Hepatocyte (in vitro differentiated cells): ENCODE data around the gene ADAM11. TPM values are rescaled to one million over a fixed set of nuclear protein-coding genes. Genes with fewer than 3 reads are reported as not detected.
A peak's percentile ranks its signal among the peaks of the same experiment; 100 is the strongest.

Experiments used
- DNase-seq: peaks from one replicate; pipeline ENCODE4 v3.0.0-alpha.2; 2016; ENCODE audit warnings: low spot score
- H2AFZ ChIP-seq: fragments of 200-600 bp; sonication (generic); 2 replicates; pipeline ENCODE4 v1.6.0; 2016; ENCODE audit warnings: antibody characterized with exemption, mild to moderate bottlenecking
- H3K27ac ChIP-seq: fragments of 200-600 bp; sonication (generic); 2 replicates; pipeline ENCODE4 v1.5.1; 2016; ENCODE audit warnings: mild to moderate bottlenecking
- H3K27me3 ChIP-seq: fragments of 200-600 bp; sonication (generic); 2 replicates; pipeline ENCODE4 v1.6.1; 2016
- H3K36me3 ChIP-seq: fragments of 200-600 bp; sonication (generic); replicated peaks from 2 replicates; pipeline ENCODE4 v1.5.1; 2016; ENCODE audit warnings: low read depth; ENCODE audit not compliant: insufficient read depth
- H3K4me1 ChIP-seq: fragments of 200-600 bp; sonication (generic); 2 replicates; pipeline ENCODE4 v1.5.1; 2016; ENCODE audit warnings: mild to moderate bottlenecking, moderate library complexity; ENCODE audit not compliant: insufficient read depth
- H3K4me2 ChIP-seq: fragments of 200-600 bp; sonication (generic); 2 replicates; pipeline ENCODE4 v1.6.0; 2016
- H3K4me3 ChIP-seq: fragments of 200-600 bp; sonication (generic); 2 replicates; pipeline ENCODE4 v1.5.1; 2016; ENCODE audit warnings: mild to moderate bottlenecking
- H3K79me2 ChIP-seq: fragments of 200-600 bp; sonication (generic); 2 replicates; pipeline ENCODE4 v1.6.0; 2017; ENCODE audit warnings: mild to moderate bottlenecking
- H3K9me2 ChIP-seq: fragments of 200-600 bp; sonication (generic); replicated peaks from 2 replicates; pipeline ENCODE4 v1.6.0; 2017; ENCODE audit warnings: mild to moderate bottlenecking; ENCODE audit not compliant: insufficient read depth
- H3K9me3 ChIP-seq: fragments of 200-600 bp; sonication (generic); 2 replicates; pipeline ENCODE4 v1.5.1; 2016; ENCODE audit warnings: low read depth, mild to moderate bottlenecking
- H4K20me1 ChIP-seq: fragments of 200-600 bp; sonication (generic); 2 replicates; pipeline ENCODE4 v1.6.0; 2016; ENCODE audit warnings: mild to moderate bottlenecking; ENCODE audit not compliant: insufficient read depth, poor library complexity, severe bottlenecking
- EZH2 ChIP-seq: fragments of 200-600 bp; sonication (generic); IDR thresholded peaks from 2 replicates; pipeline ENCODE4 v1.6.1; 2016; ENCODE audit warnings: antibody characterized with exemption, mild to moderate bottlenecking, borderline replicate concordance
- EZH2phosphoT487 ChIP-seq: fragments of 200-600 bp; sonication (generic); IDR thresholded peaks from one replicate; pipeline ENCODE4 v1.6.1; 2018; ENCODE audit warnings: antibody characterized with exemption, mild to moderate bottlenecking, low read depth, moderate library complexity; ENCODE audit not compliant: unreplicated experiment, severe bottlenecking
- WGBS: methylation state at CpG from one replicate; pipeline ENCODE4 v1.1.6; 2016; ENCODE audit warnings: low lambda C conversion rate; ENCODE audit errors: missing lambda C conversion rate; 5-methylcytosine and 5-hydroxymethylcytosine counted together
- polyA plus RNA-seq: library from polyadenylated mRNA; unstranded; fragments of >200 nt; fragmentation: Nextera tagmentation; extraction: Ambion mirVana; gene quantifications from 2 replicates; pipeline ENCODE4 v1.2.1, GENCODE V29; 2016
- total RNA-seq: library from RNA; depleted of rRNA; stranded (reverse); fragments of >200 nt; gene quantifications from 2 replicates; pipeline ENCODE4 v1.2.3, GENCODE V29; 2014
- TF ChIP-seq, protein P1 (sequence below): fragments of 200-600 bp; sonication (generic); IDR thresholded peaks from 2 replicates; pipeline ENCODE4 v1.5.1; 2016; ENCODE audit warnings: antibody characterized with exemption, mild to moderate bottlenecking; ENCODE audit not compliant: poor library complexity

Gene ADAM11
- total and polyA plus RNA-seq, 2 experiments from 2014 or later: 0.50 to 0.90 TPM

DNA sequence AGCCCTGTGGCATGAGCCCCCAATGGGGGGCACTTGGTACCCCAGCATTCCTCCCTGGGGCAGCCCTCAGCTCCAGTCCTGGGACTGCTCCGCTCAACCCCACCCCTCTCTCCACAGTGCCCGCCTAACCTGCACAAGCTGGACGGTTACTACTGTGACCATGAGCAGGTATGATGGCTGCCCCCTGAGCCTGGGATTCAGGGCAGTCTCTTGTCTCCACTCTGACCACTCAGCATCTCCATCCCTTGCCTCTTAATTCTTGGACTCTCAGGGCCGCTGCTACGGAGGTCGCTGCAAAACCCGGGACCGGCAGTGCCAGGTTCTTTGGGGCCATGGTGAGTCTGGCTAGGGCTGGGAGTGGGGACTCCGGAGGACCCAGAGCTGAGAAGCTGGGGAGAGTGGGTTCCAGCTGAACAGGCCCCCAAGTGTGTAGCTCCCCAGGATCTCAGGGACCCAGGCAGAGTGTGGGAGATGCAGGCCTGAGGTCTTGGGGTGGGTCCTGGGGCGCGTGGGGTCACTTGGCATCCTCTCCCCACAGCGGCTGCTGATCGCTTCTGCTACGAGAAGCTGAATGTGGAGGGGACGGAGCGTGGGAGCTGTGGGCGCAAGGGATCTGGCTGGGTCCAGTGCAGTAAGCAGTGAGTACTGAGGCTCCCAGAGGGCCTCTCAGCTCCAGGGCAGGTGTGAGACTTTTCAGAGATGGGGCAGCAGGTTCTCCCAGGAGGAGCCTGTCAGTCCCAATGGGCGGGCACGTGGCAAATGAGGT lies 18.0 kb downstream of the ADAM11 start:
- TF ChIP-seq EZH2phosphoT487 (no peak), EZH2 (no peak)
- TF ChIP-seq, protein P1, sequence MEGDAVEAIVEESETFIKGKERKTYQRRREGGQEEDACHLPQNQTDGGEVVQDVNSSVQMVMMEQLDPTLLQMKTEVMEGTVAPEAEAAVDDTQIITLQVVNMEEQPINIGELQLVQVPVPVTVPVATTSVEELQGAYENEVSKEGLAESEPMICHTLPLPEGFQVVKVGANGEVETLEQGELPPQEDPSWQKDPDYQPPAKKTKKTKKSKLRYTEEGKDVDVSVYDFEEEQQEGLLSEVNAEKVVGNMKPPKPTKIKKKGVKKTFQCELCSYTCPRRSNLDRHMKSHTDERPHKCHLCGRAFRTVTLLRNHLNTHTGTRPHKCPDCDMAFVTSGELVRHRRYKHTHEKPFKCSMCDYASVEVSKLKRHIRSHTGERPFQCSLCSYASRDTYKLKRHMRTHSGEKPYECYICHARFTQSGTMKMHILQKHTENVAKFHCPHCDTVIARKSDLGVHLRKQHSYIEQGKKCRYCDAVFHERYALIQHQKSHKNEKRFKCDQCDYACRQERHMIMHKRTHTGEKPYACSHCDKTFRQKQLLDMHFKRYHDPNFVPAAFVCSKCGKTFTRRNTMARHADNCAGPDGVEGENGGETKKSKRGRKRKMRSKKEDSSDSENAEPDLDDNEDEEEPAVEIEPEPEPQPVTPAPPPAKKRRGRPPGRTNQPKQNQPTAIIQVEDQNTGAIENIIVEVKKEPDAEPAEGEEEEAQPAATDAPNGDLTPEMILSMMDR: no peak
- DNase-seq: no peak
- no peak overlapping the region for H2AFZ ChIP-seq
- no peaks in the 10 kb centered on the region for H3K4me1 ChIP-seq
- H3K9me2 ChIP-seq: no peaks in the 10 kb centered on the region
- 96% methylated on average over 17 of the region's 19 CpGs for WGBS
- H3K27ac ChIP-seq: no peak overlapping the region
- no peak overlapping the region for H3K4me3 ChIP-seq
- no peaks in the 10 kb centered on the region for H3K36me3 ChIP-seq
- no peaks in the 10 kb centered on the region for H3K27me3 ChIP-seq
- no peaks in the 10 kb centered on the region for H3K79me2 ChIP-seq
- peak overlapping the region; percentile 96 for H3K4me2 ChIP-seq
- no peaks in the 10 kb centered on the region for H3K9me3 ChIP-seq
- H4K20me1 ChIP-seq: no peaks in the 10 kb centered on the region

DNA sequence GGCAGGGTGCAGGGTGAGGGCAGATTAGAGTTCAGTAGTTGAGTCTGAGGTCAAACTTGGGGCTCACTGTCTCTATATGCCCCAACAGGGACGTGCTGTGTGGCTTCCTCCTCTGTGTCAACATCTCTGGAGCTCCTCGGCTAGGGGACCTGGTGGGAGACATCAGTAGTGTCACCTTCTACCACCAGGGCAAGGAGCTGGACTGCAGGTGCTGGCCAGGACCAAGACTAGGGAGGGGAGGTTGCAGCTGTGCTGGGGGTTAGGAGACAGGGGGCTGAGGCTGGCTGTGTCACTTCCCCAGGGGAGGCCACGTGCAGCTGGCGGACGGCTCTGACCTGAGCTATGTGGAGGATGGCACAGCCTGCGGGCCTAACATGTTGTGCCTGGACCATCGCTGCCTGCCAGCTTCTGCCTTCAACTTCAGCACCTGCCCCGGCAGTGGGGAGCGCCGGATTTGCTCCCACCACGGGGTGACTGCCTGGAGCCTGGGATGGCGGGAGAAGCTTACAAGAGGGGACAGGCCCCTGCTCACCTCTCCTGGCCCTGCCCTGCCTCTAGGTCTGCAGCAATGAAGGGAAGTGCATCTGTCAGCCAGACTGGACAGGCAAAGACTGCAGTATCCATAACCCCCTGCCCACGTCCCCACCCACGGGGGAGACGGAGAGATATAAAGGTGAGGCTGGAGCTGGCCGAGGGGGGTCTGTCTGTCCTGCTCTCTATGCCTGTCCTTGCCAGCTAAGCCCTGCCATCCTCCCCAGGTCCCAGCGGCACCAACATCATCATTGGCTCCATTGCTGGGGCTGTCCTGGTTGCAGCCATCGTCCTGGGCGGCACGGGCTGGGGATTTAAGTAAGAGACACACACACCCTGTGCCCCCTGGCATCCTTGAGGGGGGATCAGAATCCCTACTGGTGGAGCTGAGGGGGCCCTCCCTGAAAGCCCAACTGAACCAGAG lies 18.9 kb downstream of the ADAM11 start:
- no peaks in the 10 kb centered on the region for H3K9me3 ChIP-seq
- no peaks in the 10 kb centered on the region for H3K36me3 ChIP-seq
- no peaks in the 10 kb centered on the region for H3K27me3 ChIP-seq
- no peak for TF ChIP-seq EZH2
- no peak overlapping the region for H3K4me2 ChIP-seq
- H3K4me1 ChIP-seq: no peaks in the 10 kb centered on the region
- WGBS: 90% methylated on average over 20 of the region's 20 CpGs
- no peak overlapping the region for H2AFZ ChIP-seq
- H4K20me1 ChIP-seq: no peaks in the 10 kb centered on the region
- H3K27ac ChIP-seq: no peak overlapping the region
- no peak for DNase-seq
- H3K9me2 ChIP-seq: no peaks in the 10 kb centered on the region
- no peaks in the 10 kb centered on the region for H3K79me2 ChIP-seq
- H3K4me3 ChIP-seq: no peak overlapping the region

DNA sequence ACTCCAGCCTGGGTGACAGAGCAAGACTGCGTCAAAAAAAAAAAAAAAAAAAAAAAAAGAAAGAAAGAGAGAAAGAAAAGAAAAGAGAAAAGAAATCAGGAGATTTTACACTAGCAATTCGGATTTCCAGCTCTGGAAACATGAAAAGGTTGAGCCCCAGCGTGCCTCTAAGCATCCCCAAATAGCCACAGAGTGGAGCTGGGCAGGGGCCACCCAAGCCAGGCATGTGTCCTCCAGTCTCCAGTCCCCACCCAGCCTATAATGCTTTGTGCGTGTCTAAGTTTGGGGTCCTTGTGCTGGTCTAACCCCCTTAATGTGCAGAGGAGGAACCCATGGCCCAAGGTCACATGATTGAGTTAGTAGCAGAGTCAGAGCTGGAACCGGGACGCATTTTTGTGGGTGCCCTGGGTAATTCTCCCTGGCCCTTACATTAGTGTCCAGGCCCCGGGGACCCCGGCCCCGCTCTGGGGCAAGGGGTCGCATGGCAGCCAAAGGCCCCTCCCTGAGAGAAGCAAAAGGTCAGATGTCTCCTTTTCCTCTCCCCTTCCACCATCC lies 19.9 kb downstream of the ADAM11 start:
- Histone ChIP-seq H3K27me3 (no peaks in the 10 kb centered on the region), H3K4me1 (no peaks in the 10 kb centered on the region), H3K4me2 (peak overlapping the region; percentile 95), H3K27ac (no peak overlapping the region), H2AFZ (no peak overlapping the region), H3K4me3 (no peak overlapping the region), H3K79me2 (no peaks in the 10 kb centered on the region), H4K20me1 (no peaks in the 10 kb centered on the region), H3K9me3 (no peaks in the 10 kb centered on the region), H3K9me2 (no peaks in the 10 kb centered on the region), H3K36me3 (no peaks in the 10 kb centered on the region)
- TF ChIP-seq EZH2: no peak
- TF ChIP-seq, protein P1: no peak
- no peak for TF ChIP-seq EZH2phosphoT487
- no peak for DNase-seq
- WGBS: 46% methylated on average over 10 of the region's 10 CpGs
